A549 (cell line): Measurements from ENCODE around the gene HMGCS1.

Source experiments
- CHD4 ChIP-seq: fragments of 200-600 bp; sonication (generic); IDR thresholded peaks from 2 replicates; pipeline ENCODE4 v1.6.1; 2016; ENCODE audit warnings: antibody characterized with exemption, mild to moderate bottlenecking, borderline replicate concordance
- CTCF ChIP-seq: fragments of >200 bp; sonication (Bioruptor Twin); formaldehyde crosslinking; IDR thresholded peaks from 3 replicates; pipeline ENCODE4 v1.5.1; 2016
- HDAC2 ChIP-seq: fragments of 200-600 bp; sonication (generic); IDR thresholded peaks from 2 replicates; pipeline ENCODE4 v1.6.1; 2016
- JUNB ChIP-seq: fragments of >200 bp; sonication (Bioruptor Twin); formaldehyde crosslinking; IDR thresholded peaks from 2 replicates; pipeline ENCODE4 v1.6.1; 2016
- MAX ChIP-seq: IDR thresholded peaks from 2 replicates; pipeline ENCODE4 v1.6.1; 2012
- NFE2L2 ChIP-seq: fragments of 150-350 bp; conservative IDR thresholded peaks from 2 replicates; pipeline ENCODE4 v1.6.1; 2014; ENCODE audit warnings: low read length
- NPAS2 ChIP-seq: fragments of 250-450 bp; sonication (Bioruptor Pico); IDR thresholded peaks from 2 replicates; pipeline ENCODE4 v1.8.0; 2022; ENCODE audit warnings: mild to moderate bottlenecking, moderate library complexity, borderline replicate concordance
- POLR2A ChIP-seq: IDR thresholded peaks from 2 replicates; pipeline ENCODE4 v1.6.1; 2012; ENCODE audit warnings: mild to moderate bottlenecking, low read length
- RAD21 ChIP-seq, 2 experiments: fragments of >200 bp in 1 of 2; sonication (Bioruptor Twin) in 1 of 2; formaldehyde crosslinking in 1 of 2; IDR thresholded peaks in 1 of 2; conservative IDR thresholded peaks in 1 of 2; 2 replicates in 1 of 2; 3 replicates in 1 of 2; pipeline ENCODE4 v1.6.1; 2012 to 2018; ENCODE audit warnings: inconsistent platforms in 1 of 2
- REST ChIP-seq: fragments of 200-600 bp; sonication (generic); IDR thresholded peaks from 2 replicates; pipeline ENCODE4 v1.6.1; 2016; ENCODE audit warnings: antibody characterized with exemption, mild to moderate bottlenecking, moderate library complexity
- USF2 ChIP-seq: fragments of 450-650 bp; IDR thresholded peaks from 2 replicates; pipeline ENCODE4 v1.6.1; 2014; ENCODE audit warnings: antibody characterized with exemption
- TF ChIP-seq, protein P1 (sequence below): IDR thresholded peaks from 2 replicates; pipeline ENCODE4 v1.6.1; 2012

DNA sequence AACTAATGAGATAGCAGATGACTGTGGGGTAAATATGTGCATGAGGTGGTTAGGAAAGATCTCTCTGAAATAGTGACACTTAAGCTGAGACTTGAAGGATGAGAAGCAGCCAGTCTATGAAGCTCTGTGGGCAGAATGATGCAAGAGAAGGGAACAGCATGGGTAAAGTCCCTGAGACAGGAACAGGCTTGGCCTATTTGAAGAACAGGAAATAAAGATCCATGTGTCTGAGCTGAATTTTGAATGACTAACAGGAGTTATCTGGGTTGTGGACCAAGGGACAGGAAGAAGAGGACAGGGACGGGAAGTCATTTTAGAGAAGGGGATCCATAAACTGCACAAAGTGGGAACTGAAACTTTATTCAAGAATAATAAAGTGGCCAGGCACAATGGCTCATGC is 25.6 kb upstream of the HMGCS1 start:
- no peak for TF ChIP-seq RAD21 (conservative IDR thresholded peaks at IDR 0.05 in 1 of 2, IDR thresholded peaks at IDR 0.05 in 1 of 2)
- no peak for TF ChIP-seq NPAS2 (CRISPR knock-in tag)
- TF ChIP-seq, protein P1, sequence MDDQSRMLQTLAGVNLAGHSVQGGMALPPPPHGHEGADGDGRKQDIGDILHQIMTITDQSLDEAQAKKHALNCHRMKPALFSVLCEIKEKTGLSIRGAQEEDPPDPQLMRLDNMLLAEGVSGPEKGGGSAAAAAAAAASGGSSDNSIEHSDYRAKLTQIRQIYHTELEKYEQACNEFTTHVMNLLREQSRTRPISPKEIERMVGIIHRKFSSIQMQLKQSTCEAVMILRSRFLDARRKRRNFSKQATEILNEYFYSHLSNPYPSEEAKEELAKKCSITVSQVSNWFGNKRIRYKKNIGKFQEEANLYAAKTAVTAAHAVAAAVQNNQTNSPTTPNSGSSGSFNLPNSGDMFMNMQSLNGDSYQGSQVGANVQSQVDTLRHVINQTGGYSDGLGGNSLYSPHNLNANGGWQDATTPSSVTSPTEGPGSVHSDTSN = no peak
- TF ChIP-seq CTCF = no peak
- no peak for TF ChIP-seq POLR2A
- TF ChIP-seq JUNB = no peak
- no peak for TF ChIP-seq HDAC2
- TF ChIP-seq MAX = no peak
- no peak for TF ChIP-seq REST
- no peak for TF ChIP-seq USF2
- TF ChIP-seq NFE2L2 = no peak
- TF ChIP-seq CHD4 = no peak
